ENCODE results near the gene S100B. TPM values are rescaled to one million over a fixed set of nuclear protein-coding genes. Genes with fewer than 3 reads are reported as not detected.

The S100B gene
- total and polyA plus RNA-seq, 2 donors (not counting 1 experiment from before 2014, with no cell fraction given) = 0.24 TPM; not detected in 1

DNA sequence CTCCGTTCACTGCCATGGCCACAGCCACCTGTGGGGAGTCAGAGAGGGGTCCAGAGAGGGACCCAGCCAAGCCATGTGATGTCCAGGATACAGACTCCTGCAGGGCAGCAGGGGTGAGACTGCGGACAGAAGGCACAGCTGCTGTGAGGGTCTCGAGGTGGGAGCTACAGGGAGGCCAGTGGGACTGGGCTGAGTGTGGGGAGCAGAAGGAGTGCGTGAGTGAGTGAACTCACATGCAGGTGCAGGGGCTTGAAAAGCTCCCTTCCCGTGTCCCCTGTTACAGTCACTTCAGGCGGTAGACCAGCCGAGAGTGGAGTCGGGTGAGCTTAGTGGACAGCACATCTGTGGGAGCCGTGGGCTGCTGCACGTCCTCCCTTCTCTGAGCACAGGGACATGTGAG, 42.4 kb downstream of the S100B start:
- H3K4me3 ChIP-seq (ENCODE audit: control extremely low read depth in 1 of 5, extremely low read depth in 1 of 5, insufficient read depth in 1 of 5, low read depth in 2 of 5, low read length in 4 of 5) = no peak overlapping the region
- no peaks in the 10 kb centered on the region for H3K27me3 ChIP-seq (replicated peaks in 1 of 4; ENCODE audit: control extremely low read depth in 1 of 4, control insufficient read depth in 3 of 4, insufficient read depth in 4 of 4, low read length in 3 of 4)
- Mint-ChIP-seq H3K4me1 (peaks cover 22% of the 10 kb centered on the region), H3K4me3 (no peak overlapping the region), H3K27me3 (no peaks in the 10 kb centered on the region), H3K27ac (no peak overlapping the region), H3K9me3 (ENCODE audit: insufficient read depth) (no peaks in the 10 kb centered on the region)
- no peaks in the 10 kb centered on the region for H4K20me1 ChIP-seq (ENCODE audit: control insufficient read depth, insufficient read depth, low read length, poor library complexity, severe bottlenecking)
- no peak overlapping the region for H3K9ac ChIP-seq (ENCODE audit: low read length)
- 81% methylated on average over 10 of the region's 10 CpGs for WGBS (ENCODE audit: insufficient coverage)
- no peaks in the 10 kb centered on the region for H3K9me3 ChIP-seq (ENCODE audit: control extremely low read depth in 1 of 3, control insufficient read depth in 2 of 3, insufficient read depth in 1 of 3, low read length in 2 of 3)
- TF ChIP-seq EZH2 (IDR thresholded peaks at IDR 0.05; ENCODE audit: borderline replicate concordance, insufficient read depth, low read depth, low read length, poor library complexity, severe bottlenecking) = no peak
- TF ChIP-seq, protein P1, sequence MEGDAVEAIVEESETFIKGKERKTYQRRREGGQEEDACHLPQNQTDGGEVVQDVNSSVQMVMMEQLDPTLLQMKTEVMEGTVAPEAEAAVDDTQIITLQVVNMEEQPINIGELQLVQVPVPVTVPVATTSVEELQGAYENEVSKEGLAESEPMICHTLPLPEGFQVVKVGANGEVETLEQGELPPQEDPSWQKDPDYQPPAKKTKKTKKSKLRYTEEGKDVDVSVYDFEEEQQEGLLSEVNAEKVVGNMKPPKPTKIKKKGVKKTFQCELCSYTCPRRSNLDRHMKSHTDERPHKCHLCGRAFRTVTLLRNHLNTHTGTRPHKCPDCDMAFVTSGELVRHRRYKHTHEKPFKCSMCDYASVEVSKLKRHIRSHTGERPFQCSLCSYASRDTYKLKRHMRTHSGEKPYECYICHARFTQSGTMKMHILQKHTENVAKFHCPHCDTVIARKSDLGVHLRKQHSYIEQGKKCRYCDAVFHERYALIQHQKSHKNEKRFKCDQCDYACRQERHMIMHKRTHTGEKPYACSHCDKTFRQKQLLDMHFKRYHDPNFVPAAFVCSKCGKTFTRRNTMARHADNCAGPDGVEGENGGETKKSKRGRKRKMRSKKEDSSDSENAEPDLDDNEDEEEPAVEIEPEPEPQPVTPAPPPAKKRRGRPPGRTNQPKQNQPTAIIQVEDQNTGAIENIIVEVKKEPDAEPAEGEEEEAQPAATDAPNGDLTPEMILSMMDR (IDR thresholded peaks at IDR 0.05) = no peak
- POLR2A ChIA-PET = no interaction called here
- CTCF ChIA-PET = no interaction called here
- peaks cover 0 to 55% of the 10 kb centered on the region in 2 experiments for H3K36me3 ChIP-seq (replicated peaks in 1 of 2; ENCODE audit: control extremely low read depth in 1 of 2, control insufficient read depth in 1 of 2, extremely low read depth in 1 of 2, insufficient read depth in 2 of 2, low read length in 1 of 2)
- no peak overlapping the region for H3K4me2 ChIP-seq (replicated peaks; ENCODE audit: low read depth, low read length, poor library complexity, severe bottlenecking)
- no peak for DNase-seq
- H2AFZ ChIP-seq (ENCODE audit: insufficient read depth, low read depth, low read length, poor library complexity, severe bottlenecking) = no peak overlapping the region
- intact Hi-C loops (cut with micrococcal nuclease) = no loop called here
- no peaks in the 10 kb centered on the region for H3K79me2 ChIP-seq (ENCODE audit: control insufficient read depth, insufficient read depth, low read length)
- peaks cover 13 to 28% of the 10 kb centered on the region in 2 donors for H3K4me1 ChIP-seq (ENCODE audit: control insufficient read depth in 2 of 2, insufficient read depth in 2 of 2, low read length in 2 of 2)
- H3K27ac ChIP-seq (ENCODE audit: low read length in 2 of 2) = no peak overlapping the region
- ATAC-seq (ENCODE audit: low read depth) = no peak

DNA sequence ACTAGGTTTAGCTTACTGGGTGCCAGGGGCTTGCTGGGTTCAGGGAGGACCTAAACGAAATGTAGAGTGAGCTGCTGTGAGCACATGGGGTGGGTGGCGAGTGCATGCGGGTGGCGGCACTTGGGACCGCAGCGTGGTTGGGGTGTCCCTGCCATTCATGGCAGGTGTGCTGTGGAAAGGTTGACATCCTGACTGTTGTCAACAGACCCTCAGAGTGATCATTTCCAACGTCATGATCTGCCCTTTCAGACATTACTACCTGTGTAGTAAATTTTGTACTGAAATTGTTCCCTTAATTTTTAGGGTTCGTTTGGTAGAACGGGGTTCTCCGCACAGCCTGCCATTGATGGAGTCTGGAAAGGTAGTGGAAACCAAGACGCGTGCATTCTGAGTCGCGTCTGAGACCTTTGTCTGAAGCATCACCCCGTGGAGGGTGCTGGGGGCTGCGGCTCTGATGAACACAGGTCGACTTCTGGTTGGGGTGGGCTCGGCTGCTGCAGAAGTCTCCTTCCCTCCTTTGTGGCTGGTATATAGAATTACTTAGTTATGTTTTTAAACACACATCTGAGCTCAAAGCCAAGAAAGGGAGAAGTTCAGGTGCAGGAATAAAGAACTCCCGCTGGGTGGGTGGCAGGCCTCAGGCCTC, 43.3 kb downstream of the S100B start:
- H3K27me3 Mint-ChIP-seq = no peaks in the 10 kb centered on the region
- H4K20me1 ChIP-seq (ENCODE audit: control insufficient read depth, insufficient read depth, low read length, poor library complexity, severe bottlenecking) = no peaks in the 10 kb centered on the region
- H3K4me2 ChIP-seq (replicated peaks; ENCODE audit: low read depth, low read length, poor library complexity, severe bottlenecking) = no peak overlapping the region
- peaks cover 22% of the 10 kb centered on the region for H3K4me1 Mint-ChIP-seq
- H2AFZ ChIP-seq (ENCODE audit: insufficient read depth, low read depth, low read length, poor library complexity, severe bottlenecking) = no peak overlapping the region
- no peak overlapping the region for H3K4me3 Mint-ChIP-seq
- POLR2A ChIA-PET = no interaction called here
- H3K4me1 ChIP-seq (ENCODE audit: control insufficient read depth in 2 of 2, insufficient read depth in 2 of 2, low read length in 2 of 2) = peaks cover 13 to 28% of the 10 kb centered on the region in 2 donors
- H3K27me3 ChIP-seq (replicated peaks in 1 of 4; ENCODE audit: control extremely low read depth in 1 of 4, control insufficient read depth in 3 of 4, insufficient read depth in 4 of 4, low read length in 3 of 4) = no peaks in the 10 kb centered on the region
- no peaks in the 10 kb centered on the region for H3K9me3 Mint-ChIP-seq (ENCODE audit: insufficient read depth)
- H3K4me3 ChIP-seq (ENCODE audit: control extremely low read depth in 1 of 5, extremely low read depth in 1 of 5, insufficient read depth in 1 of 5, low read depth in 2 of 5, low read length in 4 of 5) = no peak overlapping the region
- no peak overlapping the region for H3K27ac ChIP-seq (ENCODE audit: low read length in 2 of 2)
- DNase-seq = no peak
- WGBS (ENCODE audit: insufficient coverage) = 97% methylated on average over 13 of the region's 19 CpGs
- TF ChIP-seq, protein P1 (IDR thresholded peaks at IDR 0.05) = no peak
- TF ChIP-seq EZH2 (IDR thresholded peaks at IDR 0.05; ENCODE audit: borderline replicate concordance, insufficient read depth, low read depth, low read length, poor library complexity, severe bottlenecking) = no peak
- H3K36me3 ChIP-seq (replicated peaks in 1 of 2; ENCODE audit: control extremely low read depth in 1 of 2, control insufficient read depth in 1 of 2, extremely low read depth in 1 of 2, insufficient read depth in 2 of 2, low read length in 1 of 2) = peaks cover 0 to 51% of the 10 kb centered on the region in 2 experiments
- no peaks in the 10 kb centered on the region for H3K9me3 ChIP-seq (ENCODE audit: control extremely low read depth in 1 of 3, control insufficient read depth in 2 of 3, insufficient read depth in 1 of 3, low read length in 2 of 3)
- H3K79me2 ChIP-seq (ENCODE audit: control insufficient read depth, insufficient read depth, low read length) = no peaks in the 10 kb centered on the region
- ATAC-seq (ENCODE audit: low read depth) = no peak
- intact Hi-C loops (cut with micrococcal nuclease) = no loop called here
- H3K27ac Mint-ChIP-seq = no peak overlapping the region
- H3K9ac ChIP-seq (ENCODE audit: low read length) = no peak overlapping the region
- CTCF ChIA-PET = no interaction called here

All from B cell (primary cell).